K562 (cell line): ENCODE data around the gene PDGFD.

Experiments used
- CTCF ChIP-seq, 3 experiments: IDR thresholded peaks in 2 of 3; conservative IDR thresholded peaks in 1 of 3; 2 replicates each; pipeline ENCODE4 v1.5.1; 2011 to 2012; ENCODE audit warnings: low read length in 3 of 3, mild to moderate bottlenecking in 3 of 3, control low read depth in 2 of 3, improper control_type of control experiment in 1 of 3, inconsistent platforms in 1 of 3, low read depth in 1 of 3, mixed read lengths in 1 of 3, moderate library complexity in 1 of 3; ENCODE audit not compliant: insufficient read depth in 2 of 3
- FOXA3 ChIP-seq, 2 experiments: fragments of 450-650 bp in 1 of 2; sonication (generic) in 1 of 2; formaldehyde crosslinking; IDR thresholded peaks in 1 of 2; conservative IDR thresholded peaks in 1 of 2; 2 replicates each; pipeline versions ENCODE4 v1.4.0 to v1.8.0; 2020 to 2022; ENCODE audit warnings: mild to moderate bottlenecking in 2 of 2, missing genetic modification reagents in 1 of 2
- KAT7 ChIP-seq: sonication (generic); formaldehyde crosslinking; IDR thresholded peaks from 2 replicates; pipeline ENCODE4 v1.8.0; 2022; ENCODE audit warnings: missing genetic modification reagents, mild to moderate bottlenecking, borderline replicate concordance
- MAFF ChIP-seq: IDR thresholded peaks from 2 replicates; pipeline ENCODE4 v1.6.1; 2012; ENCODE audit warnings: low read length, improper control_type of control experiment
- POLR2A ChIP-seq: fragments of 450-650 bp; conservative IDR thresholded peaks from 2 replicates; pipeline ENCODE4 v1.6.1; 2016
- ZBTB33 ChIP-seq: sonication (generic); formaldehyde crosslinking; IDR thresholded peaks from 2 replicates; pipeline ENCODE4 v1.8.1; 2023; ENCODE audit warnings: mild to moderate bottlenecking, missing genetic modification reagents

- TF ChIP-seq FOXA3 (CRISPR knock-in tag; conservative IDR thresholded peaks at IDR 0.05 in 1 of 2, IDR thresholded peaks at IDR 0.05 in 1 of 2) = no peak
- TF ChIP-seq POLR2A = no peak
- no peak for TF ChIP-seq MAFF
- no peak for TF ChIP-seq ZBTB33 (CRISPR knock-in tag)
- no peak for TF ChIP-seq KAT7 (CRISPR knock-in tag)
- TF ChIP-seq CTCF (IDR thresholded peaks at IDR 0.05 in 2 of 3, conservative IDR thresholded peaks at IDR 0.05 in 1 of 3; ENCODE audit: insufficient read depth in 2 of 3, low read depth in 1 of 3, low read length in 3 of 3) = no peak
Observed at GRCh38 chr11:103894034-103894433, 269.9 kb downstream of the PDGFD start.
